PC-3 (cell line): ENCODE measurements around the gene PDZRN4. TPM values are rescaled to one million over a fixed set of nuclear protein-coding genes. Genes with fewer than 3 reads are reported as not detected.

Source experiments
- ATAC-seq: fragments of 200-7000 bp; cut with Tn5 transposase; 2 replicates; pipeline ENCODE4 v1.9.1; 2020; ENCODE audit warnings: mild to moderate bottlenecking, moderate library complexity
- BruUV-seq: library from RNA; stranded (reverse); fragments of 400-500 nt; replicated peaks from 2 replicates; lab custom pipeline; 2021; lab: Mats Ljungman, UMichigan
- CTCF ChIA-PET: fragments of 300-600 bp; sonication (Branson Sonifier 250); formaldehyde crosslinking; loops from one replicate; lab custom pipeline; 2022; ENCODE audit warnings: antibody characterized with exemption; lab: Charles Lee
- POLR2A ChIA-PET: fragments of 300-600 bp; sonication (Branson Sonifier 250); formaldehyde crosslinking; loops from one replicate; lab custom pipeline; 2022; ENCODE audit warnings: antibody characterized with exemption; ENCODE audit not compliant: unreplicated experiment; lab: Charles Lee
- DNase-seq: peaks from one replicate; pipeline ENCODE4 v3.0.0-alpha.2; 2015
- H2AFZ ChIP-seq: fragments of 300-600 bp; sonication (generic); 2 replicates; pipeline ENCODE4 v1.6.0; 2016; ENCODE audit warnings: antibody characterized with exemption, low read length
- H3F3A ChIP-seq: fragments of 300-600 bp; sonication (generic); one replicate; pipeline ENCODE4 v1.6.0; 2017; ENCODE audit warnings: antibody characterized with exemption, low read length, control low read depth, mild to moderate bottlenecking; ENCODE audit not compliant: unreplicated experiment
- H3K27ac ChIP-seq: fragments of 300-600 bp; sonication (generic); 2 replicates; pipeline ENCODE4 v1.5.1; 2016; ENCODE audit warnings: mild to moderate bottlenecking, low read length
- H3K27me3 ChIP-seq: fragments of 300-600 bp; sonication (generic); 2 replicates; pipeline ENCODE4 v1.6.1; 2016; ENCODE audit warnings: low read length, mixed read lengths
- H3K36me3 ChIP-seq: fragments of 300-600 bp; sonication (generic); 2 replicates; pipeline ENCODE4 v1.6.1; 2016; ENCODE audit warnings: low read depth, mixed run types, low read length, mixed read lengths
- H3K4me1 ChIP-seq: fragments of 300-600 bp; sonication (generic); 2 replicates; pipeline ENCODE4 v1.5.1; 2016; ENCODE audit warnings: low read length; ENCODE audit not compliant: insufficient read depth
- H3K4me2 ChIP-seq: fragments of 300-600 bp; sonication (generic); 2 replicates; pipeline ENCODE4 v1.6.0; 2016; ENCODE audit warnings: low read length
- H3K4me3 ChIP-seq: fragments of 300-600 bp; sonication (generic); 2 replicates; pipeline ENCODE4 v1.5.1; 2016; ENCODE audit warnings: mild to moderate bottlenecking, low read length, mixed read lengths
- H3K79me2 ChIP-seq: fragments of 300-600 bp; sonication (generic); 2 replicates; pipeline ENCODE4 v1.6.1; 2017; ENCODE audit warnings: low read length, mixed read lengths
- H3K9ac ChIP-seq: fragments of 300-600 bp; sonication (generic); 2 replicates; pipeline ENCODE4 v1.6.0; 2016; ENCODE audit warnings: mild to moderate bottlenecking, low read length
- H3K9me2 ChIP-seq: fragments of 300-600 bp; sonication (generic); replicated peaks from 2 replicates; pipeline ENCODE4 v1.6.1; 2016; ENCODE audit warnings: mixed run types, low read length, mixed read lengths
- H3K9me3 ChIP-seq: fragments of 300-600 bp; sonication (generic); 2 replicates; pipeline ENCODE4 v1.6.1; 2016; ENCODE audit warnings: low read length, mixed read lengths
- H4K20me1 ChIP-seq: fragments of 300-600 bp; sonication (generic); 2 replicates; pipeline ENCODE4 v1.6.1; 2016; ENCODE audit warnings: low read length, mixed read lengths
- EZH2 ChIP-seq: fragments of 300-600 bp; sonication (generic); IDR thresholded peaks from one replicate; pipeline ENCODE4 v1.6.1; 2017; ENCODE audit warnings: antibody characterized with exemption, mild to moderate bottlenecking, low read length; ENCODE audit not compliant: unreplicated experiment
- EZH2phosphoT487 ChIP-seq: fragments of 300-600 bp; sonication (generic); IDR thresholded peaks from 2 replicates; pipeline ENCODE4 v1.6.1; 2018; ENCODE audit warnings: mild to moderate bottlenecking, antibody characterized with exemption, low read length, borderline replicate concordance
- intact Hi-C: fragments of 100-400 bp; cut with micrococcal nuclease; formaldehyde crosslinking; loops from 2 replicates; pipeline ENCODE4 v1.9.0; 2023
- total RNA-seq: library from RNA; depleted of rRNA; stranded (reverse); fragments of >200 nt; gene quantifications from 2 replicates; pipeline ENCODE4 v1.2.3, GENCODE V29; 2014
- TF ChIP-seq, protein P1 (sequence below): fragments of 300-600 bp; sonication (generic); conservative IDR thresholded peaks from 2 replicates; pipeline ENCODE4 v1.5.1; 2017; ENCODE audit warnings: antibody characterized with exemption, low read depth, mild to moderate bottlenecking, low read length

The PDZRN4 gene
- total RNA-seq, 1 experiment from 2014 or later: not detected

DNA sequence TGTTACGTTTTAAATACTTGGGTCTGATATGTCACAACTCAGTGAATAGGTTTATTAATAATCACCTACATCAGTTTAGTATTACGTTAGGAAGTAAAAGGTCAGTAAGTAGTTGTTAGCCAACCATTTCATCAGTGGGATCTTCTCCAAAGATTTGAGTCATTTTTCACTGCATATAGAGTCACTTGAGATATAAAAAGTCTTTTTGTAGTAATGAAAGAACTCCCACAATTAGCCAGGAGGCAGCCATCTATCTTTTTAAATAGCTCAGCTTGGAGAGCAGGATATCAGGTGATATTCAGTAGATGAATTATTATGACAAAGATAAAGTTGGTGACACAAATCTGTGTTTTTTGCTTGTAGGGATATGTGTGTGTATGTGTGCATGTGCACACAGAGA, 309.3 kb downstream of the PDZRN4 start:
- ATAC-seq (no peak), DNase-seq (no peak)
- Histone ChIP-seq H3K27ac (no peak overlapping the region), H3K79me2 (no peaks in the 10 kb centered on the region), H4K20me1 (no peaks in the 10 kb centered on the region), H3K4me2 (no peak overlapping the region), H2AFZ (no peak overlapping the region), H3K4me1 (no peaks in the 10 kb centered on the region), H3K9me3 (no peaks in the 10 kb centered on the region), H3K27me3 (peaks cover 24% of the 10 kb centered on the region), H3K9me2 (no peaks in the 10 kb centered on the region), H3K9ac (no peak overlapping the region), H3F3A (no peaks in the 10 kb centered on the region), H3K36me3 (no peaks in the 10 kb centered on the region), H3K4me3 (no peak overlapping the region)
- ChIA-PET CTCF (interaction anchor here (0.7 kb wide), 1 partner anchor 1574 kb away, joined by 3 read pairs; no protein-coding TSS in a partner anchor), POLR2A (no interaction called here)
- TF ChIP-seq EZH2: no peak
- TF ChIP-seq, protein P1, sequence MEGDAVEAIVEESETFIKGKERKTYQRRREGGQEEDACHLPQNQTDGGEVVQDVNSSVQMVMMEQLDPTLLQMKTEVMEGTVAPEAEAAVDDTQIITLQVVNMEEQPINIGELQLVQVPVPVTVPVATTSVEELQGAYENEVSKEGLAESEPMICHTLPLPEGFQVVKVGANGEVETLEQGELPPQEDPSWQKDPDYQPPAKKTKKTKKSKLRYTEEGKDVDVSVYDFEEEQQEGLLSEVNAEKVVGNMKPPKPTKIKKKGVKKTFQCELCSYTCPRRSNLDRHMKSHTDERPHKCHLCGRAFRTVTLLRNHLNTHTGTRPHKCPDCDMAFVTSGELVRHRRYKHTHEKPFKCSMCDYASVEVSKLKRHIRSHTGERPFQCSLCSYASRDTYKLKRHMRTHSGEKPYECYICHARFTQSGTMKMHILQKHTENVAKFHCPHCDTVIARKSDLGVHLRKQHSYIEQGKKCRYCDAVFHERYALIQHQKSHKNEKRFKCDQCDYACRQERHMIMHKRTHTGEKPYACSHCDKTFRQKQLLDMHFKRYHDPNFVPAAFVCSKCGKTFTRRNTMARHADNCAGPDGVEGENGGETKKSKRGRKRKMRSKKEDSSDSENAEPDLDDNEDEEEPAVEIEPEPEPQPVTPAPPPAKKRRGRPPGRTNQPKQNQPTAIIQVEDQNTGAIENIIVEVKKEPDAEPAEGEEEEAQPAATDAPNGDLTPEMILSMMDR: no peak
- TF ChIP-seq EZH2phosphoT487: no peak
- intact Hi-C loops: no loop called here
- no TSS peak for BruUV-seq

DNA sequence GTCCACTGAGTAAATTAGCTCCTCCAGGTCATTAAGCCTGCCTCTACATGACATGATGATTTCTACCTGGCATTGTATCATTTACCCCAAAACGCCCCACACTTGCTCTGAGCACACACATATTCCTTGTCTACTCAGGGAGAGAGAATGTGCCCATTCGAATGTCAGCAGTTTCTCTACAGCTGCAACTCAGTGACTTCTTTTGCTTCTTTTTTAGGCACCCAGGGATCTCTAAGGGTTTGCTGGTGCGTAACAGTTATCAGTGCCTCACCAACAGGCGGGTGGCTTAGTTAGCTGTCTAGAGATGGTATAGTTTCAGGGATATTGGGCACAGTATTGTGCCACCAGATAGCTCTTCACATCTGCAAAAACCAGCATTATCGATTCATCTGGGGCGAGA, 316.9 kb downstream of the PDZRN4 start:
- Histone ChIP-seq H3K4me3 (no peak overlapping the region), H3F3A (no peaks in the 10 kb centered on the region), H3K4me2 (no peak overlapping the region), H3K27me3 (peaks cover 33% of the 10 kb centered on the region), H3K4me1 (no peaks in the 10 kb centered on the region), H3K9me3 (no peaks in the 10 kb centered on the region), H3K9ac (no peak overlapping the region), H3K9me2 (no peaks in the 10 kb centered on the region), H3K36me3 (no peaks in the 10 kb centered on the region), H4K20me1 (no peaks in the 10 kb centered on the region), H3K79me2 (no peaks in the 10 kb centered on the region), H2AFZ (no peak overlapping the region), H3K27ac (no peak overlapping the region)
- DNase-seq (no peak), ATAC-seq (no peak)
- intact Hi-C loops: no loop called here
- ChIA-PET POLR2A (no interaction called here), CTCF (no interaction called here)
- no TSS peak for BruUV-seq
- TF ChIP-seq EZH2phosphoT487 (no peak), EZH2 (no peak)
- TF ChIP-seq, protein P1: no peak

DNA sequence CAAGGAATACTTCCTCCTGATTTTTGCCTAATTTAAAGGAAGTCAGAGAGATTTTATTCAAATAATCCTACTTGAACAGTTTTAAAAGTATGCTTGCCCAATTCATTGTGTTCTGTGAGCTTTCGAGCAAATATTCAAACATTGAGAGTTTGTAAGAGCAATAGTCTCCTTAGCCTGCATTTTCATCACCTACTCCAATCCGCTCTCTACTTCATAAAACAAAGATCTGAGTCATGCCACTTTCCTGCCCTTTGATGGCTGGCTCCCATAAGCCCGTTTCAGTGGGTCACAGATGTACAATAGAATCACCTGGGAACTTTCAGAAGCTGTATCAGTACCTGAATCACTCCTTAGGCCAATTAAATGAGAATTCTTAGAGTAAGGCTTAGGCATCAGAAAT, 319.2 kb downstream of the PDZRN4 start:
- peaks cover 29% of the 10 kb centered on the region for H3K27me3 ChIP-seq
- ChIA-PET POLR2A (no interaction called here), CTCF (no interaction called here)
- intact Hi-C loops: no loop called here
- TF ChIP-seq EZH2 (no peak), EZH2phosphoT487 (no peak)
- TF ChIP-seq, protein P1: no peak
- no TSS peak for BruUV-seq
- H3K4me1 ChIP-seq: no peaks in the 10 kb centered on the region
- no peaks in the 10 kb centered on the region for H4K20me1 ChIP-seq
- no peaks in the 10 kb centered on the region for H3F3A ChIP-seq
- no peak for ATAC-seq
- H3K9me3 ChIP-seq: no peaks in the 10 kb centered on the region
- H3K9me2 ChIP-seq: no peaks in the 10 kb centered on the region
- no peak overlapping the region for H3K4me2 ChIP-seq
- no peak overlapping the region for H2AFZ ChIP-seq
- H3K4me3 ChIP-seq: no peak overlapping the region
- no peaks in the 10 kb centered on the region for H3K36me3 ChIP-seq
- no peaks in the 10 kb centered on the region for H3K79me2 ChIP-seq
- no peak overlapping the region for H3K27ac ChIP-seq
- peak; percentile 5 for DNase-seq
- no peak overlapping the region for H3K9ac ChIP-seq
